HepG2 (cell line): ENCODE results near the gene NAV2. TPM values are rescaled to one million over a fixed set of nuclear protein-coding genes. Genes with fewer than 3 reads are reported as not detected.

Experiments
- BATF2 ChIP-seq: sonication (generic); formaldehyde crosslinking; IDR thresholded peaks from 2 replicates; pipeline ENCODE4 v1.8.0; 2022; ENCODE audit warnings: mild to moderate bottlenecking, missing genetic modification reagents, moderate library complexity
- ETS1 ChIP-seq: sonication (generic); formaldehyde crosslinking; IDR thresholded peaks from 2 replicates; pipeline ENCODE4 v1.4.0; 2020; ENCODE audit warnings: missing genetic modification reagents
- ETV5 ChIP-seq: IDR thresholded peaks from 2 replicates; pipeline ENCODE4 v1.6.1; 2018; ENCODE audit warnings: missing biosample characterization, missing genetic modification reagents, inconsistent platforms, borderline replicate concordance
- FIP1L1 ChIP-seq: fragments of 200-400 bp; formaldehyde crosslinking; IDR thresholded peaks from 2 replicates; pipeline ENCODE4 v1.6.1; 2018; ENCODE audit warnings: low read depth, mild to moderate bottlenecking, low read length, moderate library complexity, borderline replicate concordance; ENCODE audit not compliant: insufficient read depth
- GMEB2 ChIP-seq: IDR thresholded peaks from 2 replicates; pipeline ENCODE4 v1.6.1; 2016; ENCODE audit warnings: missing biosample characterization, missing genetic modification reagents, low read depth
- KDM2A ChIP-seq: sonication (generic); formaldehyde crosslinking; IDR thresholded peaks from 2 replicates; pipeline ENCODE4 v1.4.0; 2020; ENCODE audit warnings: low read depth, missing genetic modification reagents, borderline replicate concordance
- NR2F2 ChIP-seq: IDR thresholded peaks from 2 replicates; pipeline ENCODE4 v1.6.1; 2012; ENCODE audit warnings: low read depth, inconsistent platforms, borderline replicate concordance
- PAXIP1 ChIP-seq: sonication (generic); formaldehyde crosslinking; conservative IDR thresholded peaks from 2 replicates; pipeline ENCODE4 v1.4.0; 2020; ENCODE audit warnings: mild to moderate bottlenecking, missing genetic modification reagents, moderate library complexity
- SMYD3 ChIP-seq: sonication (generic); formaldehyde crosslinking; IDR thresholded peaks from 2 replicates; pipeline ENCODE4 v1.8.1; 2023; ENCODE audit warnings: mild to moderate bottlenecking, missing genetic modification reagents
- SOX13 ChIP-seq, 3 experiments: fragments of 450-650 bp in 1 of 3; sonication (generic) in 1 of 3; formaldehyde crosslinking in 1 of 3; IDR thresholded peaks in 2 of 3; conservative IDR thresholded peaks in 1 of 3; 2 replicates each; pipeline versions ENCODE4 v1.5.0 to v1.6.1; 2016 to 2020; ENCODE audit warnings: antibody characterized with exemption in 1 of 3, mild to moderate bottlenecking in 1 of 3, missing compliant biosample characterization in 1 of 3, missing genetic modification reagents in 1 of 3, moderate library complexity in 1 of 3
- ZNF256 ChIP-seq: sonication (generic); formaldehyde crosslinking; conservative IDR thresholded peaks from 2 replicates; pipeline ENCODE4 v1.4.0; 2020; ENCODE audit warnings: missing genetic modification reagents
- ZNF276 ChIP-seq: sonication (generic); formaldehyde crosslinking; IDR thresholded peaks from 2 replicates; pipeline ENCODE4 v1.4.0; 2020; ENCODE audit warnings: mild to moderate bottlenecking, low read depth, missing genetic modification reagents
- ZNF790 ChIP-seq: sonication (generic); formaldehyde crosslinking; IDR thresholded peaks from 2 replicates; pipeline ENCODE4 v1.8.0; 2022; ENCODE audit warnings: missing genetic modification reagents, mild to moderate bottlenecking, borderline replicate concordance
- polyA plus RNA-seq, 8 experiments: library from polyadenylated mRNA; depleted of rRNA in 3 of 8; stranded (reverse) in 7 of 8; unstranded in 1 of 8; fragments of >200 nt; fragmentation: Illumina TruSeq in 4 of 8; extraction: Trizol in 4 of 8; gene quantifications; 2 replicates each; pipeline versions ENCODE4 v1.2.1 to v1.2.3, GENCODE V29; 2011 to 2016; ENCODE audit warnings: low read depth in 4 of 8, missing spikeins in 1 of 8, mixed read lengths in 1 of 8; ENCODE audit not compliant: insufficient read depth in 1 of 8
- total RNA-seq, 5 experiments: library from RNA; depleted of rRNA; stranded (reverse); fragments of >200 nt; fragmentation: Illumina TruSeq; extraction: Trizol; gene quantifications; 2 replicates each; pipeline ENCODE4 v1.2.3, GENCODE V29; 2016; ENCODE audit warnings: low read depth in 1 of 5
- TF ChIP-seq, protein P1 (sequence below): sonication (generic); formaldehyde crosslinking; IDR thresholded peaks from 2 replicates; pipeline ENCODE4 v1.5.0; 2020; ENCODE audit warnings: mild to moderate bottlenecking, missing genetic modification reagents, moderate library complexity
- TF ChIP-seq, protein P2 (sequence below), 2 experiments: sonication (generic) in 1 of 2; formaldehyde crosslinking in 1 of 2; IDR thresholded peaks; 2 replicates each; pipeline versions ENCODE4 v1.4.0 to v1.6.1; 2018 to 2020; ENCODE audit warnings: missing genetic modification reagents in 2 of 2, borderline replicate concordance in 1 of 2, low read depth in 1 of 2, mild to moderate bottlenecking in 1 of 2, missing biosample characterization in 1 of 2

NAV2 gene
- total and polyA plus RNA-seq, 2 of the 13 experiments (the other 11 are each of a cell fraction or from before 2014, with no cell fraction given), result 9.3 to 34.6 TPM

- TF ChIP-seq NR2F2, result no peak
- TF ChIP-seq BATF2 (CRISPR knock-in tag), result no peak
- TF ChIP-seq FIP1L1, result no peak
- peak; percentile 68 for TF ChIP-seq PAXIP1
- TF ChIP-seq, protein P1, sequence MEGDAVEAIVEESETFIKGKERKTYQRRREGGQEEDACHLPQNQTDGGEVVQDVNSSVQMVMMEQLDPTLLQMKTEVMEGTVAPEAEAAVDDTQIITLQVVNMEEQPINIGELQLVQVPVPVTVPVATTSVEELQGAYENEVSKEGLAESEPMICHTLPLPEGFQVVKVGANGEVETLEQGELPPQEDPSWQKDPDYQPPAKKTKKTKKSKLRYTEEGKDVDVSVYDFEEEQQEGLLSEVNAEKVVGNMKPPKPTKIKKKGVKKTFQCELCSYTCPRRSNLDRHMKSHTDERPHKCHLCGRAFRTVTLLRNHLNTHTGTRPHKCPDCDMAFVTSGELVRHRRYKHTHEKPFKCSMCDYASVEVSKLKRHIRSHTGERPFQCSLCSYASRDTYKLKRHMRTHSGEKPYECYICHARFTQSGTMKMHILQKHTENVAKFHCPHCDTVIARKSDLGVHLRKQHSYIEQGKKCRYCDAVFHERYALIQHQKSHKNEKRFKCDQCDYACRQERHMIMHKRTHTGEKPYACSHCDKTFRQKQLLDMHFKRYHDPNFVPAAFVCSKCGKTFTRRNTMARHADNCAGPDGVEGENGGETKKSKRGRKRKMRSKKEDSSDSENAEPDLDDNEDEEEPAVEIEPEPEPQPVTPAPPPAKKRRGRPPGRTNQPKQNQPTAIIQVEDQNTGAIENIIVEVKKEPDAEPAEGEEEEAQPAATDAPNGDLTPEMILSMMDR, result peak; percentile 85
- TF ChIP-seq SOX13 (IDR thresholded peaks at IDR 0.05), result no peak
- TF ChIP-seq SOX13 (CRISPR knock-in tag; conservative IDR thresholded peaks at IDR 0.05 in 1 of 2, IDR thresholded peaks at IDR 0.05 in 1 of 2), result peak in 1 of 2 experiments; percentile 77; a peak in 2 of 4 replicates
- no peak for TF ChIP-seq ZNF790 (CRISPR knock-in tag)
- no peak for TF ChIP-seq ZNF276 (CRISPR knock-in tag)
- no peak for TF ChIP-seq KDM2A (CRISPR knock-in tag)
- TF ChIP-seq SMYD3 (CRISPR knock-in tag), result no peak
- TF ChIP-seq, protein P2, sequence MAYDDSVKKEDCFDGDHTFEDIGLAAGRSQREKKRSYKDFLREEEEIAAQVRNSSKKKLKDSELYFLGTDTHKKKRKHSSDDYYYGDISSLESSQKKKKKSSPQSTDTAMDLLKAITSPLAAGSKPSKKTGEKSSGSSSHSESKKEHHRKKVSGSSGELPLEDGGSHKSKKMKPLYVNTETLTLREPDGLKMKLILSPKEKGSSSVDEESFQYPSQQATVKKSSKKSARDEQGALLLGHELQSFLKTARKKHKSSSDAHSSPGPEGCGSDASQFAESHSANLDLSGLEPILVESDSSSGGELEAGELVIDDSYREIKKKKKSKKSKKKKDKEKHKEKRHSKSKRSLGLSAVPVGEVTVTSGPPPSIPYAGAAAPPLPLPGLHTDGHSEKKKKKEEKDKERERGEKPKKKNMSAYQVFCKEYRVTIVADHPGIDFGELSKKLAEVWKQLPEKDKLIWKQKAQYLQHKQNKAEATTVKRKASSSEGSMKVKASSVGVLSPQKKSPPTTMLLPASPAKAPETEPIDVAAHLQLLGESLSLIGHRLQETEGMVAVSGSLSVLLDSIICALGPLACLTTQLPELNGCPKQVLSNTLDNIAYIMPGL (CRISPR knock-in tag; IDR thresholded peaks at IDR 0.05; ENCODE audit: borderline replicate concordance in 1 of 2, low read depth in 1 of 2), result no peak; a peak in 1 of 4 replicates
- TF ChIP-seq GMEB2 (CRISPR knock-in tag), result no peak
- no peak for TF ChIP-seq ZNF256
- peak; percentile 89; the same call in 1 of the 2 replicates for TF ChIP-seq ETV5
- no peak for TF ChIP-seq ETS1 (CRISPR knock-in tag)
These were observed 241.3 kb downstream of the NAV2 start (continued) for GRCh38 chr11:19953909-19954308.
